Memory B cell (primary cell): ENCODE data around the gene KBTBD12.
"Not testable (repeated sequence)": the region's sequence is repeated elsewhere in the genome, so short reads cannot be mapped to it uniquely, and the experiment has no call there.

ENCODE experiments used
- ATAC-seq: fragments of 150-1000 bp; cut with Tn5 transposase; 2 replicates; pipeline ENCODE4 v1.10.0; 2021; ENCODE audit warnings: low read depth, mild to moderate bottlenecking, moderate library complexity
- DNase-seq, 2 donors: peaks; one replicate each; pipeline ENCODE4 v3.0.0; 2022; ENCODE audit warnings: low spot score in 2 of 2
- H3K27ac Mint-ChIP-seq: one replicate; pipeline ENCODE4 v1.8.0; 2022; ENCODE audit warnings: mild to moderate bottlenecking, moderate library complexity, mixed read lengths
- H3K27me3 Mint-ChIP-seq: one replicate; pipeline ENCODE4 v1.8.0; 2022; ENCODE audit warnings: mixed read lengths
- H3K36me3 Mint-ChIP-seq: one replicate; pipeline ENCODE4 v1.8.0; 2022; ENCODE audit warnings: mild to moderate bottlenecking, mixed read lengths
- H3K4me1 Mint-ChIP-seq: one replicate; pipeline ENCODE4 v1.8.0; 2022; ENCODE audit warnings: mixed read lengths
- H3K4me3 Mint-ChIP-seq: one replicate; pipeline ENCODE4 v1.8.0; 2022; ENCODE audit warnings: mild to moderate bottlenecking, moderate library complexity, mixed read lengths
- H3K9me3 Mint-ChIP-seq: one replicate; pipeline ENCODE4 v1.8.0; 2022; ENCODE audit warnings: mixed read lengths

The KBTBD12 gene

GRCh38 chr3:127913841-127914240 is 1.2 kb upstream of the KBTBD12 start:
- peaks cover 17% of the 10 kb centered on the region for H3K27me3 Mint-ChIP-seq
- DNase-seq, ATAC-seq, H3K36me3 Mint-ChIP-seq, H3K4me1 Mint-ChIP-seq, H3K27ac Mint-ChIP-seq, H3K4me3 Mint-ChIP-seq, H3K9me3 Mint-ChIP-seq: not testable (repeated sequence)

- peaks cover 2% of the 10 kb centered on the region for H3K36me3 Mint-ChIP-seq
- ATAC-seq, result no peak
- no peak overlapping the region for H3K4me3 Mint-ChIP-seq
- H3K27ac Mint-ChIP-seq, result no peak overlapping the region
- H3K9me3 Mint-ChIP-seq, result peaks cover 4% of the 10 kb centered on the region
- peaks cover 17% of the 10 kb centered on the region for H3K27me3 Mint-ChIP-seq
- no peaks in the 10 kb centered on the region for H3K4me1 Mint-ChIP-seq
- DNase-seq, result no peak
Observed at GRCh38 chr3:127914584-127914983, 448 bp upstream of the KBTBD12 start.

GRCh38 chr3:127915937-127916493 is 983 bp downstream of the KBTBD12 start:
- no peak overlapping the region for H3K4me3 Mint-ChIP-seq
- H3K4me1 Mint-ChIP-seq, result no peaks in the 10 kb centered on the region
- ATAC-seq (no peak), DNase-seq (no peak)
- H3K9me3 Mint-ChIP-seq, result peaks cover 4% of the 10 kb centered on the region
- H3K36me3 Mint-ChIP-seq, result peaks cover 2% of the 10 kb centered on the region
- H3K27me3 Mint-ChIP-seq, result peaks cover 17% of the 10 kb centered on the region
- H3K27ac Mint-ChIP-seq, result no peak overlapping the region

- no peak for DNase-seq
- H3K4me1 Mint-ChIP-seq, result peaks cover 6% of the 10 kb centered on the region
- no peak overlapping the region for H3K4me3 Mint-ChIP-seq
- ATAC-seq, result no peak
- H3K36me3 Mint-ChIP-seq, result no peaks in the 10 kb centered on the region
- H3K9me3 Mint-ChIP-seq, result no peaks in the 10 kb centered on the region
- H3K27me3 Mint-ChIP-seq, result peaks cover 7% of the 10 kb centered on the region
- H3K27ac Mint-ChIP-seq, result no peak overlapping the region
Observed at GRCh38 chr3:127920738-127921137, 5.7 kb downstream of the KBTBD12 start.

GRCh38 chr3:127923611-127924010 is 8.6 kb downstream of the KBTBD12 start:
- Mint-ChIP-seq H3K9me3 (no peaks in the 10 kb centered on the region), H3K4me3 (no peak overlapping the region), H3K4me1 (peaks cover 6% of the 10 kb centered on the region), H3K27ac (no peak overlapping the region), H3K27me3 (no peaks in the 10 kb centered on the region), H3K36me3 (no peaks in the 10 kb centered on the region)
- DNase-seq (no peak), ATAC-seq (no peak)

- H3K27ac Mint-ChIP-seq, result no peak overlapping the region
- H3K4me3 Mint-ChIP-seq, result no peak overlapping the region
- H3K9me3 Mint-ChIP-seq, result no peaks in the 10 kb centered on the region
- no peaks in the 10 kb centered on the region for H3K36me3 Mint-ChIP-seq
- ATAC-seq, result no peak
- H3K27me3 Mint-ChIP-seq, result no peaks in the 10 kb centered on the region
- peaks cover 6% of the 10 kb centered on the region for H3K4me1 Mint-ChIP-seq
- no peak for DNase-seq
Observed at GRCh38 chr3:127925384-127925783, 10.4 kb downstream of the KBTBD12 start.

GRCh38 chr3:127927829-127928604 is 13.0 kb downstream of the KBTBD12 start:
- no peak for DNase-seq
- ATAC-seq, result no peak
- Mint-ChIP-seq H3K36me3 (no peaks in the 10 kb centered on the region), H3K27me3 (peaks cover 7% of the 10 kb centered on the region), H3K27ac (no peak overlapping the region), H3K4me1 (peaks cover 6% of the 10 kb centered on the region), H3K4me3 (no peak overlapping the region), H3K9me3 (no peaks in the 10 kb centered on the region)

GRCh38 chr3:127929818-127930413 is 14.9 kb downstream of the KBTBD12 start:
- peaks cover 6% of the 10 kb centered on the region for H3K4me1 Mint-ChIP-seq
- peaks cover 16% of the 10 kb centered on the region for H3K27me3 Mint-ChIP-seq
- no peak overlapping the region for H3K4me3 Mint-ChIP-seq
- DNase-seq (no peak), ATAC-seq (no peak)
- H3K9me3 Mint-ChIP-seq, result no peaks in the 10 kb centered on the region
- H3K36me3 Mint-ChIP-seq, result no peaks in the 10 kb centered on the region
- no peak overlapping the region for H3K27ac Mint-ChIP-seq

- H3K27me3 Mint-ChIP-seq, result peaks cover 19% of the 10 kb centered on the region
- no peak for DNase-seq
- H3K9me3 Mint-ChIP-seq, result peaks cover 4% of the 10 kb centered on the region
- no peak overlapping the region for H3K27ac Mint-ChIP-seq
- no peaks in the 10 kb centered on the region for H3K36me3 Mint-ChIP-seq
- no peak for ATAC-seq
- no peak overlapping the region for H3K4me3 Mint-ChIP-seq
- H3K4me1 Mint-ChIP-seq, result no peaks in the 10 kb centered on the region
Observed at GRCh38 chr3:127933396-127933795, 18.4 kb downstream of the KBTBD12 start.

- ATAC-seq, result no peak
- H3K4me1 Mint-ChIP-seq, result no peaks in the 10 kb centered on the region
- no peak overlapping the region for H3K27ac Mint-ChIP-seq
- H3K4me3 Mint-ChIP-seq, result no peak overlapping the region
- DNase-seq, result no peak
- peaks cover 5% of the 10 kb centered on the region for H3K27me3 Mint-ChIP-seq
- H3K9me3 Mint-ChIP-seq, result peaks cover 16% of the 10 kb centered on the region
- peaks cover 2% of the 10 kb centered on the region for H3K36me3 Mint-ChIP-seq
Observed at GRCh38 chr3:127938800-127939199, 23.8 kb downstream of the KBTBD12 start.

- no peak for ATAC-seq
- H3K27ac Mint-ChIP-seq, result no peak overlapping the region
- peaks cover 16% of the 10 kb centered on the region for H3K9me3 Mint-ChIP-seq
- no peak for DNase-seq
- H3K4me1 Mint-ChIP-seq, result no peaks in the 10 kb centered on the region
- H3K27me3 Mint-ChIP-seq, result peaks cover 2% of the 10 kb centered on the region
- no peak overlapping the region for H3K4me3 Mint-ChIP-seq
- peaks cover 2% of the 10 kb centered on the region for H3K36me3 Mint-ChIP-seq
Observed at GRCh38 chr3:127940116-127940515, 25.1 kb downstream of the KBTBD12 start.

GRCh38 chr3:127942613-127943012 is 27.6 kb downstream of the KBTBD12 start:
- ATAC-seq (no peak), DNase-seq (no peak)
- Mint-ChIP-seq H3K9me3 (peaks cover 16% of the 10 kb centered on the region), H3K27me3 (peaks cover under 1% of the 10 kb centered on the region), H3K36me3 (peaks cover 2% of the 10 kb centered on the region), H3K4me3 (no peak overlapping the region), H3K4me1 (no peaks in the 10 kb centered on the region), H3K27ac (no peak overlapping the region)

GRCh38 chr3:127948211-127948610 is 33.2 kb downstream of the KBTBD12 start:
- peaks cover 9% of the 10 kb centered on the region for H3K27me3 Mint-ChIP-seq
- H3K36me3 Mint-ChIP-seq, result no peaks in the 10 kb centered on the region
- no peak overlapping the region for H3K4me3 Mint-ChIP-seq
- no peak for DNase-seq
- H3K4me1 Mint-ChIP-seq, result no peaks in the 10 kb centered on the region
- H3K9me3 Mint-ChIP-seq, result peaks cover under 1% of the 10 kb centered on the region
- ATAC-seq, result no peak
- no peak overlapping the region for H3K27ac Mint-ChIP-seq

- Mint-ChIP-seq H3K9me3 (no peaks in the 10 kb centered on the region), H3K4me3 (no peak overlapping the region), H3K36me3 (no peaks in the 10 kb centered on the region), H3K27me3 (peaks cover 11% of the 10 kb centered on the region), H3K4me1 (no peaks in the 10 kb centered on the region), H3K27ac (no peak overlapping the region)
- ATAC-seq, result no peak
- no peak for DNase-seq
Observed at GRCh38 chr3:127949446-127950055, 34.5 kb downstream of the KBTBD12 start.
